ENCODE data around the gene BMERB1.
"Not testable (repeated sequence)": the region's sequence is repeated elsewhere in the genome, so short reads cannot be mapped to it uniquely, and the experiment has no call there.

BMERB1 gene

GRCh38 chr16:15460601-15461000 lies 26.2 kb downstream of the BMERB1 start:
- no peak for DNase-seq (ENCODE audit: low read depth in 4 of 4, low spot score in 1 of 4)

- no peak for DNase-seq (ENCODE audit: low read depth in 4 of 4, low spot score in 1 of 4)
These were observed 27.0 kb downstream of the BMERB1 start for GRCh38 chr16:15461376-15461775.

- no peak for DNase-seq (ENCODE audit: low read depth in 4 of 4, low spot score in 1 of 4)
These were observed 30.2 kb downstream of the BMERB1 start for GRCh38 chr16:15464401-15465186.

GRCh38 chr16:15466131-15466530 lies 31.7 kb downstream of the BMERB1 start:
- DNase-seq (ENCODE audit: low read depth in 4 of 4, low spot score in 1 of 4), result no peak

GRCh38 chr16:15466886-15467781 lies 32.7 kb downstream of the BMERB1 start:
- no peak for DNase-seq (ENCODE audit: low read depth in 4 of 4, low spot score in 1 of 4)

- DNase-seq (ENCODE audit: low read depth in 4 of 4, low spot score in 1 of 4), result not testable (repeated sequence)
These were observed 42.6 kb downstream of the BMERB1 start for GRCh38 chr16:15476971-15477370.

GRCh38 chr16:15477802-15478201 lies 43.4 kb downstream of the BMERB1 start:
- DNase-seq (ENCODE audit: low read depth in 4 of 4, low spot score in 1 of 4), result no peak

- DNase-seq (ENCODE audit: low read depth in 4 of 4, low spot score in 1 of 4), result peak in 3 of 4 experiments; percentile 20 to 33 (median 33)
These were observed 47.8 kb downstream of the BMERB1 start for GRCh38 chr16:15482068-15482747.

- DNase-seq (ENCODE audit: low read depth in 4 of 4, low spot score in 1 of 4), result no peak
These were observed 48.4 kb downstream of the BMERB1 start for GRCh38 chr16:15482748-15483298.

GRCh38 chr16:15483857-15484256 lies 49.5 kb downstream of the BMERB1 start:
- no peak for DNase-seq (ENCODE audit: low read depth in 4 of 4, low spot score in 1 of 4)

GRCh38 chr16:15484662-15485061 lies 50.3 kb downstream of the BMERB1 start:
- no peak for DNase-seq (ENCODE audit: low read depth in 4 of 4, low spot score in 1 of 4)

GRCh38 chr16:15485175-15485574 lies 50.8 kb downstream of the BMERB1 start:
- DNase-seq (ENCODE audit: low read depth in 4 of 4, low spot score in 1 of 4), result no peak

GRCh38 chr16:15486661-15487060 lies 52.3 kb downstream of the BMERB1 start:
- no peak for DNase-seq (ENCODE audit: low read depth in 4 of 4, low spot score in 1 of 4)

GRCh38 chr16:15487336-15488284 lies 53.2 kb downstream of the BMERB1 start:
- no peak for DNase-seq (ENCODE audit: low read depth in 4 of 4, low spot score in 1 of 4)

GRCh38 chr16:15489016-15489415 lies 54.6 kb downstream of the BMERB1 start:
- DNase-seq (ENCODE audit: low read depth in 4 of 4, low spot score in 1 of 4), result no peak

- no peak for DNase-seq (ENCODE audit: low read depth in 4 of 4, low spot score in 1 of 4)
These were observed 55.8 kb downstream of the BMERB1 start for GRCh38 chr16:15490123-15490711.

GRCh38 chr16:15491411-15491810 lies 57.0 kb downstream of the BMERB1 start:
- no peak for DNase-seq (ENCODE audit: low read depth in 4 of 4, low spot score in 1 of 4)

- DNase-seq (ENCODE audit: low read depth in 4 of 4, low spot score in 1 of 4), result no peak
These were observed 57.8 kb downstream of the BMERB1 start for GRCh38 chr16:15492091-15492740.

GRCh38 chr16:15493466-15494180 lies 59.2 kb downstream of the BMERB1 start:
- no peak for DNase-seq (ENCODE audit: low read depth in 4 of 4, low spot score in 1 of 4)

Measured in stimulated activated CD4-positive, alpha-beta T cell treated with anti-CD3 and anti-CD28 coated beads, Interleukin-1b, Interleukin-23, amount 100 ng/mL, for 24 hours (primary cell).